ENCODE measurements around the gene UTP4.

Gene UTP4

GRCh38 chr16:69106491-69107315 lies 25.7 kb upstream of the UTP4 start:
- Mint-ChIP-seq H3K36me3 (ENCODE audit: low read depth) (peaks cover 18% of the 10 kb centered on the region), H3K27me3 (peaks cover 49% of the 10 kb centered on the region), H3K27ac (no peak overlapping the region), H3K4me1 (ENCODE audit: low read depth) (peaks cover 21% of the 10 kb centered on the region), H3K9me3 (no peaks in the 10 kb centered on the region), H3K4me3 (peak overlapping the region; percentile 65)
- DNase-seq, result peak; percentile 46

- Mint-ChIP-seq H3K36me3 (ENCODE audit: low read depth) (peaks cover 18% of the 10 kb centered on the region), H3K4me3 (peak overlapping the region; percentile 65), H3K4me1 (ENCODE audit: low read depth) (peaks cover 21% of the 10 kb centered on the region), H3K27me3 (peaks cover 49% of the 10 kb centered on the region), H3K27ac (no peak overlapping the region), H3K9me3 (no peaks in the 10 kb centered on the region)
- DNase-seq, result peak; percentile 41
These were observed 25.0 kb upstream of the UTP4 start for GRCh38 chr16:69107316-69107962.

- DNase-seq, result no peak
- H3K9me3 Mint-ChIP-seq, result no peaks in the 10 kb centered on the region
- peaks cover 21% of the 10 kb centered on the region for H3K4me1 Mint-ChIP-seq (ENCODE audit: low read depth)
- H3K27ac Mint-ChIP-seq, result no peak overlapping the region
- peaks cover 46% of the 10 kb centered on the region for H3K27me3 Mint-ChIP-seq
- no peak overlapping the region for H3K4me3 Mint-ChIP-seq
- H3K36me3 Mint-ChIP-seq (ENCODE audit: low read depth), result peaks cover 18% of the 10 kb centered on the region
These were observed 24.2 kb upstream of the UTP4 start for GRCh38 chr16:69108064-69108904.

GRCh38 chr16:69108905-69109252 lies 23.6 kb upstream of the UTP4 start:
- H3K9me3 Mint-ChIP-seq, result no peaks in the 10 kb centered on the region
- no peak overlapping the region for H3K4me3 Mint-ChIP-seq
- H3K27me3 Mint-ChIP-seq, result peaks cover 42% of the 10 kb centered on the region
- H3K27ac Mint-ChIP-seq, result no peak overlapping the region
- peaks cover 19% of the 10 kb centered on the region for H3K36me3 Mint-ChIP-seq (ENCODE audit: low read depth)
- peaks cover 21% of the 10 kb centered on the region for H3K4me1 Mint-ChIP-seq (ENCODE audit: low read depth)
- DNase-seq, result no peak

- Mint-ChIP-seq H3K27ac (no peak overlapping the region), H3K36me3 (ENCODE audit: low read depth) (peaks cover 25% of the 10 kb centered on the region), H3K27me3 (peaks cover 39% of the 10 kb centered on the region), H3K9me3 (no peaks in the 10 kb centered on the region), H3K4me3 (no peak overlapping the region), H3K4me1 (ENCODE audit: low read depth) (peaks cover 21% of the 10 kb centered on the region)
- DNase-seq, result no peak
These were observed 22.8 kb upstream of the UTP4 start for GRCh38 chr16:69109486-69110270.

- Mint-ChIP-seq H3K27ac (no peak overlapping the region), H3K4me1 (ENCODE audit: low read depth) (peaks cover 17% of the 10 kb centered on the region), H3K9me3 (no peaks in the 10 kb centered on the region), H3K4me3 (no peak overlapping the region), H3K27me3 (peaks cover 34% of the 10 kb centered on the region), H3K36me3 (ENCODE audit: low read depth) (peaks cover 33% of the 10 kb centered on the region)
- no peak for DNase-seq
These were observed 22.0 kb upstream of the UTP4 start for GRCh38 chr16:69110406-69110805.

- H3K27me3 Mint-ChIP-seq, result peaks cover 30% of the 10 kb centered on the region
- H3K36me3 Mint-ChIP-seq (ENCODE audit: low read depth), result peaks cover 40% of the 10 kb centered on the region
- peaks cover 13% of the 10 kb centered on the region for H3K4me1 Mint-ChIP-seq (ENCODE audit: low read depth)
- no peaks in the 10 kb centered on the region for H3K9me3 Mint-ChIP-seq
- H3K4me3 Mint-ChIP-seq, result no peak overlapping the region
- no peak overlapping the region for H3K27ac Mint-ChIP-seq
- no peak for DNase-seq
These were observed 21.1 kb upstream of the UTP4 start for GRCh38 chr16:69111216-69111875.

GRCh38 chr16:69111876-69112230 lies 20.6 kb upstream of the UTP4 start:
- Mint-ChIP-seq H3K27ac (no peak overlapping the region), H3K4me1 (ENCODE audit: low read depth) (peaks cover 11% of the 10 kb centered on the region), H3K36me3 (ENCODE audit: low read depth) (peaks cover 45% of the 10 kb centered on the region), H3K9me3 (no peaks in the 10 kb centered on the region), H3K27me3 (peaks cover 28% of the 10 kb centered on the region), H3K4me3 (no peak overlapping the region)
- no peak for DNase-seq

GRCh38 chr16:69112285-69113129 lies 19.9 kb upstream of the UTP4 start:
- Mint-ChIP-seq H3K4me1 (ENCODE audit: low read depth) (peaks cover 8% of the 10 kb centered on the region), H3K27ac (no peak overlapping the region), H3K27me3 (peaks cover 22% of the 10 kb centered on the region), H3K4me3 (no peak overlapping the region), H3K9me3 (no peaks in the 10 kb centered on the region), H3K36me3 (ENCODE audit: low read depth) (peaks cover 51% of the 10 kb centered on the region)
- DNase-seq, result peak; percentile 71

- no peak for DNase-seq
- H3K27ac Mint-ChIP-seq, result no peak overlapping the region
- H3K4me1 Mint-ChIP-seq (ENCODE audit: low read depth), result peaks cover 4% of the 10 kb centered on the region
- peaks cover 16% of the 10 kb centered on the region for H3K27me3 Mint-ChIP-seq
- H3K36me3 Mint-ChIP-seq (ENCODE audit: low read depth), result peaks cover 58% of the 10 kb centered on the region
- H3K4me3 Mint-ChIP-seq, result no peak overlapping the region
- no peaks in the 10 kb centered on the region for H3K9me3 Mint-ChIP-seq
These were observed 19.2 kb upstream of the UTP4 start for GRCh38 chr16:69113216-69113615.

- H3K4me3 Mint-ChIP-seq, result no peak overlapping the region
- H3K27me3 Mint-ChIP-seq, result peaks cover 5% of the 10 kb centered on the region
- DNase-seq, result no peak
- no peaks in the 10 kb centered on the region for H3K9me3 Mint-ChIP-seq
- H3K27ac Mint-ChIP-seq, result no peak overlapping the region
- H3K36me3 Mint-ChIP-seq (ENCODE audit: low read depth), result peaks cover 66% of the 10 kb centered on the region
- H3K4me1 Mint-ChIP-seq (ENCODE audit: low read depth), result peaks cover 4% of the 10 kb centered on the region
These were observed 18.0 kb upstream of the UTP4 start for GRCh38 chr16:69114346-69114975.

GRCh38 chr16:69114976-69115355 lies 17.5 kb upstream of the UTP4 start:
- Mint-ChIP-seq H3K4me3 (no peak overlapping the region), H3K9me3 (no peaks in the 10 kb centered on the region), H3K27me3 (no peaks in the 10 kb centered on the region), H3K27ac (no peak overlapping the region), H3K36me3 (ENCODE audit: low read depth) (peaks cover 66% of the 10 kb centered on the region), H3K4me1 (ENCODE audit: low read depth) (peaks cover 4% of the 10 kb centered on the region)
- DNase-seq, result no peak

- no peak overlapping the region for H3K27ac Mint-ChIP-seq
- no peaks in the 10 kb centered on the region for H3K27me3 Mint-ChIP-seq
- H3K36me3 Mint-ChIP-seq (ENCODE audit: low read depth), result peaks cover 69% of the 10 kb centered on the region
- peaks cover 4% of the 10 kb centered on the region for H3K4me1 Mint-ChIP-seq (ENCODE audit: low read depth)
- no peaks in the 10 kb centered on the region for H3K9me3 Mint-ChIP-seq
- no peak overlapping the region for H3K4me3 Mint-ChIP-seq
- no peak for DNase-seq
These were observed 17.1 kb upstream of the UTP4 start for GRCh38 chr16:69115361-69115760.
